Measurements from ENCODE around the gene MS4A12. TPM values are rescaled to one million over a fixed set of nuclear protein-coding genes. Genes with fewer than 3 reads are reported as not detected.

The MS4A12 gene
- polyA plus RNA-seq, 1 donor (not counting 4 experiments of a cell fraction or from before 2014, with no cell fraction given) = not detected

DNA sequence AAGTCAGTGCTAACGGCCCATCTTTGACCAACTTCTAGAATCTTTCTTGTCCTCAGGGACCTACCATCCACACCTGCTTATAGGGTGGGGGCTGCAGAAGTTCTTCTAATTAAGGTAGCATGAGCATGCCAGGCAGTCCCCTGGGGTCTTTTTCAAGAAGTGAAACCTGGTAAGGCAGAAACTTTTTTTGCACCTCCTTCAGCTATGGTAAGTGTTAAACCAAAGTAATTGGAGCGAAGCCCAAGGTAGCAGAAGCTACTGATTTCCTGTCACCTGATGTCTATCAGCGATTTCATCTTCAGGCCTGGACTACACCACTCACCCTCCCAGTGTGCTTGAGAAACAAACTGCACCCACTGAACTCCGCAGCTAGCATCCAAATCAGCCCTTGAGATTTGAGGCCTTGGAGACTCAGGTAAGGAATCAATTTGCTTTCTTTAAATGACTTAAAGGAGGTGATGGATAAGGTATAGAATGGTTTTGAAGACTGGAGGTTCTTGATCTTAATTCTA, 37.0 kb upstream of the MS4A12 start, which contains the start of gene MS4A1:
Gene MS4A1 (plus strand): TSS at position 317 of the 512 bp plus-strand sequence. CDS start 6,528 bp downstream, outside the sequence.
- Histone ChIP-seq H3K79me2 (ENCODE audit: control insufficient read depth, insufficient read depth, low read length) (no peaks in the 10 kb centered on the region), H3K9ac (ENCODE audit: control insufficient read depth, extremely low read depth, insufficient read depth, low read length) (no peak within 1 kb of the TSS), H4K20me1 (ENCODE audit: control insufficient read depth, extremely low read depth, insufficient read depth, low read length) (no peaks in the 10 kb centered on the region), H3K4me3 (ENCODE audit: control insufficient read depth in 2 of 3, extremely low read depth in 1 of 3, insufficient read depth in 2 of 3, low read depth in 1 of 3, low read length in 3 of 3) (no peak within 1 kb of the TSS), H3K9me1 (ENCODE audit: control insufficient read depth, extremely low read depth, insufficient read depth, low read length) (no peaks in the 10 kb centered on the region), H3K4me1 (ENCODE audit: control insufficient read depth, extremely low read depth, insufficient read depth, low read length) (no peaks in the 10 kb centered on the region), H3K9me3 (ENCODE audit: control insufficient read depth, low read depth, low read length) (no peaks in the 10 kb centered on the region), H3K27ac (ENCODE audit: control insufficient read depth, insufficient read depth, low read length) (no peak within 1 kb of the TSS), H3K36me3 (ENCODE audit: control insufficient read depth in 2 of 2, extremely low read depth in 1 of 2, insufficient read depth in 2 of 2, low read length in 2 of 2) (no peaks in the 10 kb centered on the region), H3K27me3 (ENCODE audit: control insufficient read depth, extremely low read depth, insufficient read depth, low read length) (no peaks in the 10 kb centered on the region), H3K4me2 (ENCODE audit: control insufficient read depth, extremely low read depth, insufficient read depth, low read depth, low read length) (no peak within 1 kb of the TSS), H2AFZ (ENCODE audit: control insufficient read depth, low read length) (no peak within 1 kb of the TSS)
- no peak for TF ChIP-seq EZH2 (IDR thresholded peaks at IDR 0.05; ENCODE audit: low read length)
- TF ChIP-seq, protein P1, sequence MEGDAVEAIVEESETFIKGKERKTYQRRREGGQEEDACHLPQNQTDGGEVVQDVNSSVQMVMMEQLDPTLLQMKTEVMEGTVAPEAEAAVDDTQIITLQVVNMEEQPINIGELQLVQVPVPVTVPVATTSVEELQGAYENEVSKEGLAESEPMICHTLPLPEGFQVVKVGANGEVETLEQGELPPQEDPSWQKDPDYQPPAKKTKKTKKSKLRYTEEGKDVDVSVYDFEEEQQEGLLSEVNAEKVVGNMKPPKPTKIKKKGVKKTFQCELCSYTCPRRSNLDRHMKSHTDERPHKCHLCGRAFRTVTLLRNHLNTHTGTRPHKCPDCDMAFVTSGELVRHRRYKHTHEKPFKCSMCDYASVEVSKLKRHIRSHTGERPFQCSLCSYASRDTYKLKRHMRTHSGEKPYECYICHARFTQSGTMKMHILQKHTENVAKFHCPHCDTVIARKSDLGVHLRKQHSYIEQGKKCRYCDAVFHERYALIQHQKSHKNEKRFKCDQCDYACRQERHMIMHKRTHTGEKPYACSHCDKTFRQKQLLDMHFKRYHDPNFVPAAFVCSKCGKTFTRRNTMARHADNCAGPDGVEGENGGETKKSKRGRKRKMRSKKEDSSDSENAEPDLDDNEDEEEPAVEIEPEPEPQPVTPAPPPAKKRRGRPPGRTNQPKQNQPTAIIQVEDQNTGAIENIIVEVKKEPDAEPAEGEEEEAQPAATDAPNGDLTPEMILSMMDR (optimal IDR thresholded peaks at IDR 0.05 in 1 of 3, IDR thresholded peaks at IDR 0.05 in 1 of 3, conservative IDR thresholded peaks at IDR 0.05 in 1 of 3; ENCODE audit: extremely low read depth in 1 of 3, insufficient read depth in 2 of 3, low read length in 3 of 3) = no peak
- dilution Hi-C loops (cut with MboI; ENCODE audit: extremely low pct_ligation_motif_present, low sequenced_read_pairs) = no loop called here
- DNase-seq (ENCODE audit: low read depth, low spot score) = no peak
- FAIRE-seq = no peak

DNA sequence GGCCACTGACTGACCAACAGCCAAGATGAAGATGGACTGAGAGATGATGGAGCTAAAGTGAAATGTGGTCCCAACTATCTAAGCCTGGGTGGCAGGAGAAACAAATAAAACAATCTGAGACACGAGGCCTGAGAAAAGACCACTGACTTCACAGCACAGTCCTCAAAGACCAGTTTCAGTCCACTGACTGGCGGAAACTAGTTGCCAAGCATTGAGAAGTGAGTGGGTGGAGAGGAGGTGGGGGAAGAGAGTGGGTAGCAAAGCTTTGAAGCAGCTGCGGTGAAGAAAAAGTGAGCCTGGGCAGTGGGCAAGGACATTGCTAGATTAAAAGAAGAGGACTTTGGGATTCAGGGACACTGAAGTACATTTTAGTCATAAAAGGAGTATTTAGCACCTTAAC, 35.0 kb upstream of the MS4A12 start:
- Histone ChIP-seq H3K4me1 (ENCODE audit: control insufficient read depth, extremely low read depth, insufficient read depth, low read length) (no peaks in the 10 kb centered on the region), H3K27me3 (ENCODE audit: control insufficient read depth, extremely low read depth, insufficient read depth, low read length) (no peaks in the 10 kb centered on the region), H3K36me3 (ENCODE audit: control insufficient read depth in 2 of 2, extremely low read depth in 1 of 2, insufficient read depth in 2 of 2, low read length in 2 of 2) (no peaks in the 10 kb centered on the region), H3K27ac (ENCODE audit: control insufficient read depth, insufficient read depth, low read length) (no peak overlapping the region), H4K20me1 (ENCODE audit: control insufficient read depth, extremely low read depth, insufficient read depth, low read length) (no peaks in the 10 kb centered on the region), H3K9ac (ENCODE audit: control insufficient read depth, extremely low read depth, insufficient read depth, low read length) (no peak overlapping the region), H3K4me2 (ENCODE audit: control insufficient read depth, extremely low read depth, insufficient read depth, low read depth, low read length) (no peak overlapping the region), H2AFZ (ENCODE audit: control insufficient read depth, low read length) (no peak overlapping the region), H3K9me3 (ENCODE audit: control insufficient read depth, low read depth, low read length) (no peaks in the 10 kb centered on the region), H3K4me3 (ENCODE audit: control insufficient read depth in 2 of 3, extremely low read depth in 1 of 3, insufficient read depth in 2 of 3, low read depth in 1 of 3, low read length in 3 of 3) (no peak overlapping the region), H3K9me1 (ENCODE audit: control insufficient read depth, extremely low read depth, insufficient read depth, low read length) (no peaks in the 10 kb centered on the region), H3K79me2 (ENCODE audit: control insufficient read depth, insufficient read depth, low read length) (no peaks in the 10 kb centered on the region)
- no peak for FAIRE-seq
- DNase-seq (ENCODE audit: low read depth, low spot score) = no peak
- dilution Hi-C loops (cut with MboI; ENCODE audit: extremely low pct_ligation_motif_present, low sequenced_read_pairs) = no loop called here
- no peak for TF ChIP-seq EZH2 (IDR thresholded peaks at IDR 0.05; ENCODE audit: low read length)
- TF ChIP-seq, protein P1 (optimal IDR thresholded peaks at IDR 0.05 in 1 of 3, IDR thresholded peaks at IDR 0.05 in 1 of 3, conservative IDR thresholded peaks at IDR 0.05 in 1 of 3; ENCODE audit: extremely low read depth in 1 of 3, insufficient read depth in 2 of 3, low read length in 3 of 3) = no peak

Data from keratinocyte (primary cell).